Stimulated activated CD4-positive, alpha-beta T cell treated with anti-CD3 and anti-CD28 coated beads, Interleukin-1b, Interleukin-23, amount 100 ng/mL, for 48 hours (primary cell): ENCODE data around the gene RNF14.

Experiments
- DNase-seq: peaks from one replicate; pipeline ENCODE4 v3.0.0-alpha.2; 2020

Gene RNF14

GRCh38 chr5:141949511-141949910 is 19.4 kb upstream of the RNF14 start:
- DNase-seq, result no peak

GRCh38 chr5:141950207-141951005 is 18.5 kb upstream of the RNF14 start:
- DNase-seq, result no peak

GRCh38 chr5:141951332-141951781 is 17.5 kb upstream of the RNF14 start:
- DNase-seq, result peak; percentile 31

GRCh38 chr5:141952020-141952419 is 16.9 kb upstream of the RNF14 start:
- DNase-seq, result no peak

- DNase-seq, result no peak
Observed at GRCh38 chr5:141954194-141954593, 14.7 kb upstream of the RNF14 start.

- no peak for DNase-seq
Observed at GRCh38 chr5:141957367-141957996, 11.4 kb upstream of the RNF14 start.

- DNase-seq, result no peak
Observed at GRCh38 chr5:141958113-141958512, 10.8 kb upstream of the RNF14 start, which contains the start of gene PCDH12. TSS of gene PCDH12 (minus strand) at chr5:141958202. CDS start at chr5:141957851, 351 bp downstream.

- DNase-seq, result peak; percentile 41
Observed at GRCh38 chr5:141958546-141959172, 10.2 kb upstream of the RNF14 start.

GRCh38 chr5:141960018-141960417 is 8.9 kb upstream of the RNF14 start:
- DNase-seq, result peak; percentile 25

GRCh38 chr5:141960449-141961323 is 8.2 kb upstream of the RNF14 start:
- DNase-seq, result peak; percentile 88

GRCh38 chr5:141961466-141961865 is 7.4 kb upstream of the RNF14 start:
- no peak for DNase-seq

GRCh38 chr5:141963701-141964100 is 5.2 kb upstream of the RNF14 start:
- no peak for DNase-seq

- DNase-seq, result no peak
Observed at GRCh38 chr5:141965071-141965470, 3.8 kb upstream of the RNF14 start.

- DNase-seq, result no peak
Observed at GRCh38 chr5:141966275-141966962, 2.5 kb upstream of the RNF14 start.

GRCh38 chr5:141966963-141967333 is 2.0 kb upstream of the RNF14 start:
- DNase-seq, result no peak

- no peak for DNase-seq
Observed at GRCh38 chr5:141969783-141970771, 1.2 kb downstream of the RNF14 start.

GRCh38 chr5:141973871-141974595 is 5.1 kb downstream of the RNF14 start:
- no peak for DNase-seq

GRCh38 chr5:141976176-141976575 is 7.3 kb downstream of the RNF14 start:
- no peak for DNase-seq

GRCh38 chr5:141978389-141978788 is 9.5 kb downstream of the RNF14 start:
- DNase-seq, result no peak

GRCh38 chr5:141982626-141983025 is 13.7 kb downstream of the RNF14 start:
- no peak for DNase-seq
